ENCODE data around the gene COLEC12.
"Not testable (repeated sequence)": the region's sequence is repeated elsewhere in the genome, so short reads cannot be mapped to it uniquely, and the experiment has no call there.

COLEC12 gene

GRCh38 chr18:406677-407076 is 93.8 kb downstream of the COLEC12 start:
- no peak for DNase-seq

GRCh38 chr18:405006-405405 is 95.5 kb downstream of the COLEC12 start:
- DNase-seq, result not testable (repeated sequence)

GRCh38 chr18:404061-404636 is 96.4 kb downstream of the COLEC12 start:
- no peak for DNase-seq

- no peak for DNase-seq
These were observed 98.4 kb downstream of the COLEC12 start for GRCh38 chr18:402129-402528.

GRCh38 chr18:400456-400855 is 100.0 kb downstream of the COLEC12 start:
- DNase-seq, result no peak

GRCh38 chr18:399631-400135 is 100.8 kb downstream of the COLEC12 start:
- DNase-seq, result no peak

- DNase-seq, result no peak
These were observed 101.4 kb downstream of the COLEC12 start for GRCh38 chr18:398935-399630.

- DNase-seq, result no peak
These were observed 103.9 kb downstream of the COLEC12 start for GRCh38 chr18:396556-396955.

GRCh38 chr18:396251-396555 is 104.3 kb downstream of the COLEC12 start:
- no peak for DNase-seq

- no peak for DNase-seq
These were observed 104.8 kb downstream of the COLEC12 start for GRCh38 chr18:395456-396250.

- no peak for DNase-seq
These were observed 105.5 kb downstream of the COLEC12 start for GRCh38 chr18:394987-395362.

- no peak for DNase-seq
These were observed 106.1 kb downstream of the COLEC12 start for GRCh38 chr18:394262-394986.

GRCh38 chr18:393574-393957 is 106.9 kb downstream of the COLEC12 start:
- no peak for DNase-seq

GRCh38 chr18:392928-393573 is 107.5 kb downstream of the COLEC12 start:
- DNase-seq, result no peak

GRCh38 chr18:390741-391478 is 109.6 kb downstream of the COLEC12 start:
- DNase-seq, result no peak

GRCh38 chr18:389658-390357 is 110.7 kb downstream of the COLEC12 start:
- no peak for DNase-seq

- DNase-seq, result no peak
These were observed 112.3 kb downstream of the COLEC12 start for GRCh38 chr18:388200-388599.

GRCh38 chr18:386994-387393 is 113.5 kb downstream of the COLEC12 start:
- DNase-seq, result no peak

- DNase-seq, result no peak
These were observed 115.6 kb downstream of the COLEC12 start for GRCh38 chr18:384897-385296.

GRCh38 chr18:383135-383534 is 117.4 kb downstream of the COLEC12 start:
- no peak for DNase-seq

GRCh38 chr18:382423-382984 is 118.0 kb downstream of the COLEC12 start:
- DNase-seq, result no peak

All from activated naive CD4-positive, alpha-beta T cell (primary cell).